Kidney (tissue), 14 donors: ENCODE data around the gene LGI2. TPM values are rescaled to one million over a fixed set of nuclear protein-coding genes. Genes with fewer than 3 reads are reported as not detected.

Experiments
- DNase-seq, 5 donors: peaks; one replicate each; pipeline ENCODE4 v3.0.0-alpha.2; 2013 to 2020
- FAIRE-seq: peaks from 2 replicates; lab custom pipeline; 2012; peaks lifted over from hg19 to GRCh38; lab: Jason Lieb, UNC
- H3K27ac ChIP-seq, 2 donors: one replicate each; pipeline ENCODE4 v1.7.0; 2013; ENCODE audit warnings: low read depth in 2 of 2, low read length in 2 of 2, inconsistent platforms in 1 of 2
- H3K27me3 ChIP-seq: one replicate; pipeline ENCODE4 v1.7.1; 2013; ENCODE audit warnings: low read length, inconsistent platforms; ENCODE audit not compliant: control insufficient read depth, insufficient read depth
- H3K36me3 ChIP-seq, 3 donors: one replicate each; pipeline versions ENCODE4 v1.7.0 to v1.7.1; 2013; ENCODE audit warnings: low read length in 3 of 3, control low read depth in 1 of 3, inconsistent platforms in 1 of 3; ENCODE audit not compliant: insufficient read depth in 3 of 3, control insufficient read depth in 2 of 3
- H3K4me1 ChIP-seq, 3 donors: one replicate each; pipeline versions ENCODE4 v1.7.0 to v1.7.1; 2013; ENCODE audit warnings: low read length in 3 of 3, inconsistent platforms in 1 of 3, low read depth in 1 of 3; ENCODE audit not compliant: control insufficient read depth in 2 of 3, insufficient read depth in 2 of 3
- H3K4me3 ChIP-seq, 3 donors: one replicate each; pipeline versions ENCODE4 v1.7.0 to v1.8.1; 2013; ENCODE audit warnings: low read length in 3 of 3, control low read depth in 1 of 3, inconsistent platforms in 1 of 3
- H3K9ac ChIP-seq, 3 donors: one replicate each; pipeline versions ENCODE4 v1.7.0 to v1.7.1; 2013; ENCODE audit warnings: low read length in 3 of 3, control low read depth in 1 of 3, inconsistent platforms in 1 of 3
- H3K9me3 ChIP-seq, 3 donors: one replicate each; pipeline versions ENCODE4 v1.7.0 to v1.7.1; 2013; ENCODE audit warnings: low read length in 3 of 3, control low read depth in 1 of 3, inconsistent platforms in 1 of 3; ENCODE audit not compliant: control insufficient read depth in 2 of 3, insufficient read depth in 1 of 3
- intact Hi-C: fragments of 100-400 bp; cut with DNase I; formaldehyde crosslinking; loops from one replicate; pipeline ENCODE4 v1.11.1; 2022
- polyA plus RNA-seq: library from polyadenylated mRNA; stranded (reverse); fragments of 350-450 nt; fragmentation: Illumina TruSeq; extraction: RNeasy Lipid Tissue Mini Kit (QIAGEN cat#74804); gene quantifications from one replicate; pipeline ENCODE4 v1.2.3, GENCODE V29; 2014; ENCODE audit warnings: low read depth, low replicate concordance; ENCODE audit not compliant: insufficient read depth
- total RNA-seq: library from RNA; stranded (reverse); fragmentation: NEBNext Ultra II Directional; extraction: Animal tissue kit (Norgen Biotek cat#: 25700); gene quantifications from one replicate; pipeline ENCODE4 v1.2.1, GENCODE V29; 2021
- TF ChIP-seq, protein P1 (sequence below): IDR thresholded peaks from 3 replicates; pipeline ENCODE4 v1.5.1; 2012; ENCODE audit warnings: mild to moderate bottlenecking, moderate library complexity, borderline replicate concordance; ENCODE audit not compliant: insufficient read depth; ENCODE audit errors: extremely low read depth
- donor health status: control.
- donor health status: control.
- donor health status: control.
- donor health status: control.
- donor health status: control.
- donor health status: DM: yes; HTN: yes; CAD: no.
- donor health status: Normal renal cell carcinoma (clear cell type).

Gene LGI2
- total and polyA plus RNA-seq, 2 donors from 2014 or later, result 4.8 to 7.5 TPM

DNA sequence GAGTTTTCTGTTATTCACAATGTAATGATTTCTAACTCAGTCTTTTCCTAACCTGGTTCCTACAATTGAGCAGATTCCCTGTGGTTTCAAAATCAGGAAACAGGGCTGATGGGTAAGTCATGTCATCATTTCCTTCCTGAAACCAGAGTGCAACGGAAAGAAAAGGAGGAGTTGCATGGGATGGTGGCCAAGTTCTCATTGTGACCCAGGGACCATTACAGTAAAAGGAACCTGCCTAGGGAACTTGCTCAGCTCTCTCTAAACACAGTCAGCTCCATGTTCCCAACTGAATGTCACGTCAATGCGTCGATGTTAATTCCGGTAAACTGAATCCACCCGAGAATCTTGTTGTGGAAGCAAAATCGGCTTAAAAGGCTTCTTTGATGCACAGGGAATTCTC is 51.2 kb downstream of the LGI2 start:
- intact Hi-C loops, result no loop called here
- H3K4me1 ChIP-seq, result no peaks in the 10 kb centered on the region
- FAIRE-seq, result no peak
- peak overlapping the region in 1 of 3 donors; percentile 32 for H3K4me3 ChIP-seq
- H3K9ac ChIP-seq, result no peak overlapping the region
- DNase-seq, result peak in 1 of 5 donors; percentile 71
- no peak overlapping the region for H3K27ac ChIP-seq
- no peaks in the 10 kb centered on the region for H3K36me3 ChIP-seq
- H3K27me3 ChIP-seq, result no peaks in the 10 kb centered on the region
- TF ChIP-seq, protein P1, sequence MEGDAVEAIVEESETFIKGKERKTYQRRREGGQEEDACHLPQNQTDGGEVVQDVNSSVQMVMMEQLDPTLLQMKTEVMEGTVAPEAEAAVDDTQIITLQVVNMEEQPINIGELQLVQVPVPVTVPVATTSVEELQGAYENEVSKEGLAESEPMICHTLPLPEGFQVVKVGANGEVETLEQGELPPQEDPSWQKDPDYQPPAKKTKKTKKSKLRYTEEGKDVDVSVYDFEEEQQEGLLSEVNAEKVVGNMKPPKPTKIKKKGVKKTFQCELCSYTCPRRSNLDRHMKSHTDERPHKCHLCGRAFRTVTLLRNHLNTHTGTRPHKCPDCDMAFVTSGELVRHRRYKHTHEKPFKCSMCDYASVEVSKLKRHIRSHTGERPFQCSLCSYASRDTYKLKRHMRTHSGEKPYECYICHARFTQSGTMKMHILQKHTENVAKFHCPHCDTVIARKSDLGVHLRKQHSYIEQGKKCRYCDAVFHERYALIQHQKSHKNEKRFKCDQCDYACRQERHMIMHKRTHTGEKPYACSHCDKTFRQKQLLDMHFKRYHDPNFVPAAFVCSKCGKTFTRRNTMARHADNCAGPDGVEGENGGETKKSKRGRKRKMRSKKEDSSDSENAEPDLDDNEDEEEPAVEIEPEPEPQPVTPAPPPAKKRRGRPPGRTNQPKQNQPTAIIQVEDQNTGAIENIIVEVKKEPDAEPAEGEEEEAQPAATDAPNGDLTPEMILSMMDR, result no peak
- no peaks in the 10 kb centered on the region for H3K9me3 ChIP-seq

DNA sequence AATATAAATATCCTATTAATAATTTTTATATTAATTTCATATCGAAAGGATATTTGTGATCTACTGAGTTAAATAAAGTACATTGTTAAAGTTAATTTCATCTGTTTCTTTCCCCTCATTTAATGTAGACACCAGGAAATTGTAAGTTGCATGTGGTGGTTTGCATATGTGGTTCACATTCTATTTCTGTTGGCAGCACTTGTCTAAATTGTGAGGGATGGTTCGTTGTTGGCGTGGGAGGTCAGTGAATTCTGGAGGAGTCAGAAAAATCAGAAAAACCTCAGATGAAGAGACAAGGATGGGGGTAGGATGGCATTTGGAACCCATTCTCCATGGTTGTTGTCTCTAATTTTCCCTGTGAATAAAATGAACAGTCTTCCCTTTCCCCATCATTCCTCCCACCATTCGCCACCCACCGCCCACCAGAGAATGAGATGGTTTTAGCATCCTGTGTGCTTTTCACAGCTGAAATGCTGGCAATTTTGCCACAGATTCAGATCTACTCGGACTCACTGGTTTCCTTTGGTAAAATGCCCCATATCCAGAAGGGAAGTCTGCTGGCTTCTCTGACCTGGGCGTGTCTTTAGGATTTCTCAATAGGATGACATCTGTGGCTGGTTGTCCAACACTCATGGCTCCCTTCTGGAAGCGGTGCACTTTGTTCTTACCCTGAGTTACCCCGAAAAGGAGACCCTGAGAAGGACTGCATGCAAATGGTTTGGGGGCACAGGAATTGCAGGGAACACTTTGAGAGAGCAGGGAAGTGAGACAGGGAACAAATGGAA is 52.3 kb downstream of the LGI2 start:
- DNase-seq, result no peak
- FAIRE-seq, result no peak
- Histone ChIP-seq H3K27me3 (no peaks in the 10 kb centered on the region), H3K27ac (no peak overlapping the region), H3K9ac (no peak overlapping the region), H3K4me1 (peaks cover 0 to 4% (median 2%) of the 10 kb centered on the region in 3 donors), H3K36me3 (no peaks in the 10 kb centered on the region), H3K4me3 (no peak overlapping the region), H3K9me3 (no peaks in the 10 kb centered on the region)
- intact Hi-C loops, result no loop called here
- TF ChIP-seq, protein P1, result no peak

DNA sequence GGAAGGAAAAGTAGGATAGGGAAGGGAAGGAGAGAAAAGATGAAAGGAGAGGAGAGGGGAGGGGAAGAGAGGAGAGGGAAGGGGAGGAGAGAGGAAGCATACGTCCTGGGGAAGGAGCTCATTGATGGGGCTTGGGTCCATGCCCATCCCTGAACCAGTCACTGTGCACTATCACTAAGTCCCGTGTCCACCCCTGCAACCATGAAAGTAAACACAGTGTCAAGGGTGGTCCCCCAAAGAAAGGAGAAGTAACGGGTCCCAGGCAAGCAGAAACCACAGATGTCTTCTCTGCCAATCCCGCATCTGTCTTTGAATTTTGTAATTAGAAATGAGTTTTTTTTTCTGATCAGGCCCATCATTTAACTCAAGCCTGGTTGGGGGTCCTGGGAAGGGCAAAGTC is 55.2 kb downstream of the LGI2 start:
- no peak for DNase-seq
- H3K27me3 ChIP-seq, result no peaks in the 10 kb centered on the region
- H3K36me3 ChIP-seq, result no peaks in the 10 kb centered on the region
- H3K27ac ChIP-seq, result no peak overlapping the region
- H3K4me3 ChIP-seq, result no peak overlapping the region
- peaks cover 0 to 8% (median 5%) of the 10 kb centered on the region in 3 donors for H3K4me1 ChIP-seq
- FAIRE-seq, result no peak
- no peak overlapping the region for H3K9ac ChIP-seq
- no peaks in the 10 kb centered on the region for H3K9me3 ChIP-seq
- intact Hi-C loops, result no loop called here
- TF ChIP-seq, protein P1, result no peak
